GM04504 (cell line): Measurements from ENCODE around the gene CHD9NB.
"Not testable (repeated sequence)": the region's sequence is repeated elsewhere in the genome, so short reads cannot be mapped to it uniquely, and the experiment has no call there.

Experiments used
- DNase-seq: peaks from one replicate; pipeline ENCODE4 v3.0.0-alpha.2; 2012; ENCODE audit warnings: low read depth

The CHD9NB gene

GRCh38 chr16:53083119-53083518 lies 30.4 kb upstream of the CHD9NB start:
- DNase-seq = no peak

- DNase-seq = no peak
Measured at GRCh38 chr16:53082509-53082908, 29.8 kb upstream of the CHD9NB start.

DNA sequence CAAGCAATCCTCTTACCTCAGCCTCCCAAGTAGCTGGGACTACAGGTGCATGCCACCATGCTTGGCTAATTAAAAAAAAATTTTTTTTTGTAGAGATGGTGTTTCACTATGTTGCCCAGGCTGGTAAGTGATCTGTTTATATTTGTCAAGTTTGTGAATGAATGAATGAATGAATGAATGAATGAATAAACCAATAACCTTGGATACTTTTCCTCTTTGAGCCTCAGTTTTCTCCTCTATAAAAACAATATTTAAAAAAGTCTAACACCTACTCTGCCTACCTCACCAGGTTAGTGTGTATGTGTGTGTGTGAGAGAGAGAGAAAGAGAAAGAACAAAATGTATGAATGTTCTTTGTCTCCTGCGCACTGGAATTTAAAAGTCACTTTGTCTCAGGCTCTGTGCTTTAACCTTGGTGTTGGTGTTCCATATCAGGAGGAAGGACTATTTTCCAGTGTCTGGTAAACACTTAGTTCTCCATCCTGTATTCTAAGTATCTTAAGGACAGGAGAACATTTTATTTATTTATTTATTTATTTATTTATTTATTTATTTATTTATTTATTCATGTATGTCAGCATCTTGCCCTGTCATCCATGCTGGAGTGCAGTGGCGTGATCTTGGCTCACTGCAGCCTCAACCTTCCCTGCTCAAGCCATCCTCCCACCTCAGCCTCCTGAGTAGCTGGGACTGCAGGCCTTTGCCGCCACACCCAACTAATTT lies 29.1 kb upstream of the CHD9NB start:
- DNase-seq = no peak

GRCh38 chr16:53081032-53081424 lies 28.3 kb upstream of the CHD9NB start:
- DNase-seq = no peak

- DNase-seq = peak; percentile 73
Measured at GRCh38 chr16:53080345-53081031, 27.8 kb upstream of the CHD9NB start.

DNA sequence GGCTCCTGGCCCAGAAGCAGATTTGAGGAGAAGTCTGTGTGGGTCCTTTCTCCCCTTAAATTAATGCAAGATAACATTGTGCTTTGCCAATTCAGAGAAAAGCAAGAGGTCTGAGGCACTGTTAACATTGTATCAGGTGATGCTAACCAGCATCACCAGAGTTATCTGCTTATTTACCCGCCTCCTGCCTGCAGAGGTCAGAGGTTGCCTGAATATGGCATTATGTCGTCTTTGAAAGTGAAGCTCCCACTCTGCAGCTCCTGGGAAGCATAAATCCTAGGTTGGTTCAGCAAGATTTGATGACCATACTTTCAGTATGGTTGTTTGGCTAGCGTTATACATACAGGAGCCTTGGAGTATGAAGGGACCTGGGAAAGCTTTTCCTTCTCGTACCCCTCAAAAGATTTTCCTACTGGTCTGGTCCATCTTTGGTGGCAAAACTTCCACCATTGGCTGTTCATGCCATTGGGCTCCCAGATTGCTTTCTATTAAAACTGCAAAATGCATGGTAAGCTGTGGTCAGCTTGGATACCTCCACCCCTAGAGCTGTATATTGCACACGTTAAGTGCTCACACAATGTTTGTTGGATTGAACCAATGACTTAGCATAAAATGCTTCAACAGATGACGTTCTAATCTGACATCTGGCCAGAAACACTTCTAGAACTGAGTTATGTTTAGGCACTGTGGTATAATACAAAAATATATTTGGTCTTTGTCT lies 26.2 kb upstream of the CHD9NB start:
- DNase-seq = no peak

DNA sequence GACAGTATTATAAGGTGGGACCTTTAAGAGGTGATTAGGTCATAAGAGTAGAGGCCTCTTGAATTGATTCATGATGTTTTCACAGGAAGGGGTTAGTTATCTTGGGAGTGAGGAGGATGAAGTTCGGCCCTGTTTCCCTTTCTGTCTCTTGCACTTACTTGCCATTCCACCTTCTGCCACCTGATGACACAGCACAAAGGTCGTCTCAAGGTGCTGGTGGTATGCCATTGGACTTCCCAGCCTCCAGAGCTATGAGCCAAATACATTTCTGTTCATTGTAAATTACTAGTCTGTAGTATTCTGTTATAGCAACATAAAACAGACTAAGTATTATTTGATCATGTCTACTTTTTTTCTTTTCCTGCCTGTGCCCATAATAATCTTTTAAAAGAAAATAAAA lies 25.6 kb upstream of the CHD9NB start:
- DNase-seq = no peak

DNA sequence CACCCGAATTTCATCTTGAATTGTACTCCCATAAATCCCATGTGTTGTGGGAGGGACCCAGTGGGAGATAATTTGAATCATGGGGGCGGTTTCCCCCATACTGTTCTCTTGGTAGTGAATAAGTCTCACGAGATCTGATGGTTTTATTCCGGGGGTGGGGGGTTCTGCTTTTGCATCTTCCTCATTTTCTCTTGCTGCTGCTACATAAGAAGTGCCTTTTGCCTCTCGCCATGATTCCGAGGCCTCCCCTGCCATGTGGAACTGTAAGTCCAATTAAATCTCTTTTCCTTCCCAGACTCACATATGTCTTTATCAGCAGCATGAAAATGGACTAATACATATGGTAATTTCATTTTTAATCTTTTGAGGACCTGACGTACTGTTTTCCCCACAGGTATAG lies 22.8 kb upstream of the CHD9NB start:
- not testable (repeated sequence) for DNase-seq

DNA sequence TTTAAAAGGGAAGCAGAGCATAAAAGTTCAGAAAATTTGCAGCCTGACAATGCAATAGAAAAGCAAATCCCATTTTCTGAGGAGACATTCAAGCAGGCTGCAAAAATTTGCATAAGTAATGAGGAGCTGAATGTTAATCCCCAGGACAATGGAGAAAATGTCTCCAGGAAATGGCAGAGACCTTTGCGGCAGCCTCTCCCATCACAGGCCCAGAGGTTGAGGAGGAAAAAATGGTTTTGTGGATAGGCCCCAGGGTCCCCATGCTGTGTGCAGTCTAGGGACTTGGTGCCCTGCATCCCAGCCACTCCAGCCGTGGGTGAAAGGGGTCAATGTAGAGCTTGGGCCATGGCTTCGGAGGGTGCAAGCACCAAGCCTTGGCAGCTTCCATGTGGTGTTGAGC lies 21.6 kb upstream of the CHD9NB start:
- DNase-seq = not testable (repeated sequence)

DNA sequence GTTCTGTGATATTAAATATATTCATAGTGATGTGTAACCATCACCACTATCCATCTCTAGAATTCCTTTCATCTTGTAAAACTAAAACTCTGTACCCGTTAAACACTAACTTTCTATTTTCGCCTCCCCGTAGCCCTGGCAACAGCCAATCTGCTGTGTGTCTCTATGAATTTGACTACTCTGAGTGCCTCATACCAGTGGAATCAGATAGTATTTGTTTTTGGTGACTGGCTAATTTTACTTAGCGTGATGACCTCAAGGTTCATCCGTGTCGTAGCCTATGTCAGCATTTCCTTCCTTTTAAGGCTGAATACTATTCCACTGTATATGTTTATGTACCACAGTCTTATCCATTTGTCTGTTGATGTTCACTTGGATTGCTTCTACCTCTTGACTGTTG lies 20.3 kb upstream of the CHD9NB start:
- no peak for DNase-seq

DNA sequence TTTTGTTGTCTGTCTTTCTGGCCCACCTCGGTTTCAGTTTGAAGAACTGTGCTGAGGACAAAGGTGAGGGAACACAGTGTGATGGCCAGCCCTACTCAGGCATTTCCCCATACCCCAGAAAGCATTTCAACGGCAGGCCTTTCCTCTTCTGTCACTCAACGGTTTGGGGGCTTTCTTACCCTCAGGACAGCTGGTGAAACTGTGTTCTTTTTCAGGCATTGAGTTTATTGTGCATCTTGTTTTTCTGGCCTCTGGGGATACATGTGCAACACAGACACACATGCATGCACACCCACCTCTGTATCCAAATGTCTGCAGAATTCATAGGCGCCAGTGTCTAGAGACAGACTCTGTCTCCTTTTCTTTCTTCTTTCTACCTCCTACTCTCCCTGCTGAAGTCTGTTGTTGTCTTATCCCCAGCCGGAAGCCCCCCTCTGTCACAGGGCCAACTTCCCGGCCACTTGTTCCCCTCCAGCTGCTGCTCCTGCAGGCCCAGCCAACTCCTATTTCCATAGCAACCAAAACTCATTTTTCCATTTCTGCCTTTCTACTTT lies 19.1 kb upstream of the CHD9NB start:
- no peak for DNase-seq

- DNase-seq = no peak
Measured at GRCh38 chr16:53069772-53070171, 17.1 kb upstream of the CHD9NB start.

DNA sequence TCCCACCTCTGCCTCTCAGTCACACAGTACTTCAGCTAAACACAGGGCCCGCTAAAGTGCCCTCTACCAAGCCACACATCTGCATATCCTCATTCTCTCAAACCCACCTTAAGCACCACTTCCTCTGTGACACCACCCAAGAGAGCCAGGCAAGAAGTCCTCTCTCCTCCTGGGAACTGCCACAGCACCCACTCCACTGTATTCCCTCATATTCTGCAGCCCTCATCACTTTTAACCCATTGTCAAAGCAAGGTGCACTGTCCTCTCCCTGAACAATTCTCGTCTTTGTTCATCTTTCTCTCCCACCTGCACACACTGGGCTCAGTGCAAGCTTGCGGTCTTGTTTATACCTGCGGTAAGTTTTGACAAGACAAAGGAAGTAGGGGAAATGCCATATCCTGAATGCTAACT lies 15.7 kb upstream of the CHD9NB start:
- DNase-seq = no peak

- DNase-seq = no peak
Measured at GRCh38 chr16:53067675-53068074, 15.0 kb upstream of the CHD9NB start.

DNA sequence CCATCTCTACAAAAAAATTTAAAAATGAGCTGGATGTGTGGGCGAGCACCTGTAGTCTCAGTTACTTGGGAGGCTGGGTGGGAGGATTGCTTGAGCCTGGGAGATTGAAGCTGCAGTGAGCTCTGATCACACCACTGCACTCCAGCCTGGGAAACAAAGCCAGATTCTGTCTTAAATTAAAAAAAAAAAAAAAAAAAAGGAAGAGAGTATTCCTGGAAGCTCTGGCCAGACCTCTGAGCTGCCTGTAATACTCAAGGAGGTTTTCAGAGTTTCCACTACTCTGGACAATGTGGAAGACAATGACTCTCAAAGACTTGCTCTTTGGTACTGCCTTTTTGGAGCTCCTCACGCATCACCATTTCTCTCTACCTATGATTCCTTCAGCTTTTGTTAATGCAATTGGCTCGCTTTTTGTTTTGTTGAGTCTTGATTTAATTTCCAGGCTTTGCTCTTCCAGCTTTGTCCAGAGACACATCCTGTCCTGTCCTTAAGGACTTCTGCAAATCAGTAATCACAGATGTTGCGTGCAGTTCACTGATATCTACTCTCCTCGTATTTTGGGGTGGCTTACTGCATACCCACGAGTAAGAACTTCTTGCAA lies 12.9 kb upstream of the CHD9NB start:
- no peak for DNase-seq

- DNase-seq = no peak
Measured at GRCh38 chr16:53064081-53064578, 11.4 kb upstream of the CHD9NB start.

DNA sequence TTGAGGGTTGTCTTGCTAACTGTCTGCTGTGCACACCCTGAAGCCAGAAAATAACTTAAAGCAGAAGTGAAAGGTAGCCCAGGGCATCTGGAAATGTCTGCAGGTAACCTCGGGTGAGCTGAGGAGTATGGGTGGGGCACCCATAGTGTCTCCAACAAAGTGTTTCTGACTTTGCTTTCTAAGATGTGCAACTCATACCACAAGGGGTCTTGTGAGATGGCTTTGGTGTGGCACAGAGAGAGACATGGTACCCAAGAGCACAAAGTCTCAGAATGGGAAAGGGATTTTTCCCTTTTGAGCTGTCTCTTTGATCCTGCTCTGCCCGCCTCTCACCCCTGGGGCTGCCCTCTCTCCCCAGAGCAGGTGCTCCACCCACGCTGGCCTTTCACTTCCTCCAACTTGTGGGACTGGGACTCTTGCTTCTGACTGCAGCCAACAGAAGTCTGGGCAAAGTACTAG lies 9.0 kb upstream of the CHD9NB start:
- no peak for DNase-seq

GRCh38 chr16:53061256-53061655 lies 8.6 kb upstream of the CHD9NB start:
- no peak for DNase-seq

GRCh38 chr16:53059672-53060071 lies 7.0 kb upstream of the CHD9NB start:
- no peak for DNase-seq

DNA sequence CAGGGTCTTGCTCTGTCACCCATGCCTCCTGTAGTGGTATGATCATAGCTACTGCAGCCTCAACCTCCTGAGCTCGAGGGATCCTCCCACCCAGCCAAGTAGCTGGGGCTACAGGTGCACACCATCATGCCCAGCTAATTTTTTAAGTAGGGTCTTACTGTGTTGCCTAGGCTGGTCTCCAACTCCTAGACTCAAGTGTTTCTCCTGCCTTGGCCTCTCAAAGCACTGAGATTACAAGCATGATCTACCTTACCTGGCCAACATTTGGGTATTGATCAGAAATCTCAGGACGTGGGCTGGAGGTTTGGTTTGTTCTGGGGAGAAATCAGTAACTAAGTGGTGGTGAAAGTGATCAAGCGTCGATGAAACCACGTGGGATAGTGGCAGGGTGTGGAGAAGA lies 6.2 kb upstream of the CHD9NB start:
- no peak for DNase-seq

- DNase-seq = no peak
Measured at GRCh38 chr16:53058441-53058840, 5.7 kb upstream of the CHD9NB start.

DNA sequence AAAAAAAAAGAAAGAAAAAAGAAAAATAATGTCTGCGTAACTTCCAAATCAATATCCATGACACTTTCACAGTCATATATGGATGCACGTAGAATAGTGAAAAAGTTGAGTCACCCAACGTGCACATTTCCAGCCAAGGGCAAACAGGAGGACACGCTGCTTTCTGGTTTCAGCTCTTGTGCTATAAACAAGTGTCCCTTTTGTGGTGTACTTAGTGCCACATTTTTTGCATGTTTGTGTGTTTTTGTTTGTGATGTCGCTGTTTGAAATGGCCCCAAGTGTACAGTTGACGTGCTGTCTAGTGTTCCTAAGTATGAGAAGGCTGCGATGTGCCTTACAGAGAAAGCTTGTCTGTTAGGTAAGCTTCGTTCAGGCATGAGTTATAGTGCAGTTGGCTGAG lies 5.0 kb upstream of the CHD9NB start:
- DNase-seq = no peak
